Fibroblast of the aortic adventitia (primary cell): ENCODE measurements around the gene ARID1B. TPM values are rescaled to one million over a fixed set of nuclear protein-coding genes. Genes with fewer than 3 reads are reported as not detected.
A peak's percentile ranks its signal among the peaks of the same experiment; 100 is the strongest.

Source experiments
- DNase-seq: peaks from one replicate; pipeline ENCODE4 v3.0.0-alpha.2; 2010; ENCODE audit warnings: low read depth
- H3K4me3 ChIP-seq: 2 replicates; pipeline ENCODE4 v1.5.1; 2011; ENCODE audit warnings: low read depth, mild to moderate bottlenecking, control low read depth, low read length, moderate library complexity
- CTCF ChIP-seq: IDR thresholded peaks from 2 replicates; pipeline ENCODE4 v1.5.1; 2011; ENCODE audit warnings: mild to moderate bottlenecking, low read length, control low read depth, inconsistent platforms; ENCODE audit not compliant: insufficient read depth
- total RNA-seq: library from RNA; depleted of rRNA; stranded (reverse); fragments of >200 nt; gene quantifications from 2 replicates; pipeline ENCODE4 v1.2.3, GENCODE V29; 2012; ENCODE audit warnings: low replicate concordance

Gene ARID1B
- total RNA-seq, 1 donor: 55.9 TPM

GRCh38 chr6:156854466-156855161 lies 77.4 kb downstream of the ARID1B start:
- no peak overlapping the region for H3K4me3 ChIP-seq
- TF ChIP-seq CTCF: no peak
- no peak for DNase-seq

GRCh38 chr6:156857573-156857972 lies 80.4 kb downstream of the ARID1B start:
- peak; percentile 32 for DNase-seq
- H3K4me3 ChIP-seq: no peak overlapping the region
- no peak for TF ChIP-seq CTCF

DNA sequence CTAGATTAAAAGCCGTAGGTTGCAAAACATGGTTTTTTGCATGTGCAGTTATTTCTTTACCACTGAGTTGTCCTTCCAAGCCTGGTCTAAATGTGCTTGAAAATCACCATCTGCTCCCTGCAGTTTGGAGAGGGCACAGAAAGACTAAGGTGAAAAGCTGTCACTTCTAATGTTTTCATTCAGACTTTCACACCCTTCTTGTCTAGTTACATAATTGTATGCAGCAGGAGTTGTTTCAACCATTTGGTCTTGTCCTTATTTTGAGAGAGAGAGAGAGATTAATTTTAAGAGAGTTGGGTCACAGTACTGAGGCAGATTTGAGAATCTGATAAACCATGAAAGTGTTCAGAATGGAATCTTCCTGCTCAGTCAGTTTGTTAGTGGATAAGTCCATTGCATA lies 82.5 kb downstream of the ARID1B start:
- DNase-seq: no peak
- no peak overlapping the region for H3K4me3 ChIP-seq
- no peak for TF ChIP-seq CTCF

GRCh38 chr6:156862711-156863110 lies 85.5 kb downstream of the ARID1B start:
- H3K4me3 ChIP-seq: no peak overlapping the region
- TF ChIP-seq CTCF: no peak
- DNase-seq: no peak

GRCh38 chr6:156863504-156863903 lies 86.3 kb downstream of the ARID1B start:
- no peak for DNase-seq
- no peak for TF ChIP-seq CTCF
- H3K4me3 ChIP-seq: no peak overlapping the region

GRCh38 chr6:156864557-156864956 lies 87.4 kb downstream of the ARID1B start:
- no peak for DNase-seq
- TF ChIP-seq CTCF: no peak
- H3K4me3 ChIP-seq: no peak overlapping the region
